OCI-LY1 (cell line): ENCODE results near the gene C2orf49.

Source experiments
- H2AFZ ChIP-seq: fragments of 200-600 bp; sonication (generic), shearing (Covaris generic); 2 replicates; pipeline ENCODE4 v1.6.0; 2014; ENCODE audit warnings: antibody characterized with exemption, mild to moderate bottlenecking, low read length
- H3F3A ChIP-seq: fragments of 200-600 bp; sonication (generic), shearing (Covaris generic); 2 replicates; pipeline ENCODE4 v1.6.0; 2014; ENCODE audit warnings: mild to moderate bottlenecking, antibody characterized with exemption, low read length, moderate library complexity; ENCODE audit not compliant: insufficient read depth
- H3K27ac ChIP-seq: fragments of 200-600 bp; sonication (generic); 2 replicates; pipeline ENCODE4 v1.5.1; 2014; ENCODE audit warnings: low read length, mixed run types, mild to moderate bottlenecking, low read depth; ENCODE audit not compliant: poor library complexity, severe bottlenecking
- H3K27me3 ChIP-seq: fragments of 200-600 bp; sonication (generic); 2 replicates; pipeline ENCODE4 v1.6.0; 2014; ENCODE audit warnings: antibody characterized with exemption, mild to moderate bottlenecking, low read length, moderate library complexity; ENCODE audit not compliant: insufficient read depth
- H3K36me3 ChIP-seq: fragments of 200-600 bp; sonication (generic); 2 replicates; pipeline ENCODE4 v1.6.1; 2014; ENCODE audit warnings: mild to moderate bottlenecking, antibody characterized with exemption, low read length, moderate library complexity, mixed read lengths; ENCODE audit not compliant: insufficient read depth
- H3K4me1 ChIP-seq: fragments of 200-600 bp; sonication (generic); 2 replicates; pipeline ENCODE4 v1.5.1; 2014; ENCODE audit warnings: mild to moderate bottlenecking, low read length, moderate library complexity; ENCODE audit not compliant: insufficient read depth, severe bottlenecking
- H3K4me2 ChIP-seq: fragments of 200-600 bp; sonication (generic), shearing (Covaris generic); 2 replicates; pipeline ENCODE4 v1.6.1; 2014; ENCODE audit warnings: low read length
- H3K4me3 ChIP-seq: fragments of 200-600 bp; sonication (generic); 2 replicates; pipeline ENCODE4 v1.5.1; 2014; ENCODE audit warnings: low read length, low read depth, mild to moderate bottlenecking, mixed read lengths; ENCODE audit not compliant: poor library complexity, severe bottlenecking
- H3K79me2 ChIP-seq: fragments of 200-600 bp; shearing (Covaris generic); 2 replicates; pipeline ENCODE4 v1.6.1; 2016; ENCODE audit warnings: mixed run types, low read length, mixed read lengths; ENCODE audit not compliant: insufficient read depth
- H3K9ac ChIP-seq: fragments of 200-600 bp; sonication (generic), shearing (Covaris generic); 2 replicates; pipeline ENCODE4 v1.6.1; 2014; ENCODE audit warnings: mild to moderate bottlenecking, low read length, mixed read lengths
- H3K9me2 ChIP-seq: fragments of 200-600 bp; sonication (generic), shearing (Covaris generic); 2 replicates; pipeline ENCODE4 v1.6.1; 2014; ENCODE audit warnings: low read depth, mild to moderate bottlenecking, low read length, mixed read lengths
- H3K9me3 ChIP-seq: fragments of 200-600 bp; shearing (Covaris generic); 2 replicates; pipeline ENCODE4 v1.6.1; 2014; ENCODE audit warnings: low read length, mixed read lengths
- H4K20me1 ChIP-seq: fragments of 200-600 bp; sonication (generic), shearing (Covaris generic); 2 replicates; pipeline ENCODE4 v1.6.0; 2016; ENCODE audit warnings: mild to moderate bottlenecking, low read length; ENCODE audit not compliant: insufficient read depth
- CTCF ChIP-seq: fragments of 200-600 bp; sonication (generic), shearing (Covaris generic); IDR thresholded peaks from 2 replicates; pipeline ENCODE4 v1.5.1; 2017; ENCODE audit warnings: mild to moderate bottlenecking, antibody characterized with exemption, low read length, moderate library complexity, mixed read lengths
- EZH2 ChIP-seq: fragments of 200-600 bp; sonication (generic), shearing (Covaris generic); IDR thresholded peaks from 2 replicates; pipeline ENCODE4 v1.8.0; 2017; ENCODE audit warnings: borderline replicate concordance, mixed run types, mild to moderate bottlenecking, antibody characterized with exemption, low read length, moderate library complexity, mixed read lengths

The C2orf49 gene

DNA sequence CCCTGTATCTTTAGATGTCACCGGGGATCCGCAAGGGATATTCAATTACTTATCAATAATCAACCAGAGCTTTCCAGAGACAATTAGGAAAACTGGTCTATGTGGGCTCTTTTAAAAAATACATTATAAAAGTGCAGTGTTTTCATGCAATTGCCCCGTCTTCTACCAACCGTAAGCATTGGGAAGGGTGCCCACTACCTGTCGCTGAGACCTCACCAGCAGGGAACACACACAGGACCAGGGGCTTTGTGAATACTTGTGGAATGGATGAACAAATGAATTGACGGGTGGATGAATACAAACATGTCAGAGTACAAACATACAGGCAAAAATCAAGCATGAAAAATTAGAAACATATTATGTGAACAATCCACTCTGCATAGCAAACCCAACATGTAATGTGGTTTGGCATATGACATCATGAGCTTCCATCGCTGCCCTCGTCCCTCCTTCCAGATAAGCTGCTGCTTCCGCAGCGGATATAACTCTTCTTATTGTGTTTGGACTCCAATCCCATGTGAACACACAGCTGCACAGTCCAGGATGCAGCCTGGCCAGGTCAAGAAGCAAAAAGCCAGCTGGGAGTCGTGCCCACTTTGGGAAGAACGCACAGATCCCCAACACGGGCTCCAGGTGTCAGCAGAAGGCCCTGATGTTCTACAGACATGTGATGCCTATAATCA, 56.2 kb downstream of the C2orf49 start:
- Histone ChIP-seq H3K4me2 (no peak overlapping the region), H4K20me1 (no peaks in the 10 kb centered on the region), H3K79me2 (no peaks in the 10 kb centered on the region), H3F3A (no peaks in the 10 kb centered on the region), H3K27me3 (0 out of 2 replicates have a peak, but pooled peaks cover 5% of the 10 kb centered on the region), H3K9me3 (no peaks in the 10 kb centered on the region), H3K9me2 (no peaks in the 10 kb centered on the region), H3K9ac (no peak overlapping the region), H3K36me3 (no peaks in the 10 kb centered on the region), H3K4me1 (no peaks in the 10 kb centered on the region), H3K4me3 (no peak overlapping the region), H2AFZ (no peak overlapping the region), H3K27ac (no peak overlapping the region)
- TF ChIP-seq CTCF (no peak), EZH2 (no peak)

GRCh38 chr2:105394951-105395611, 57.7 kb downstream of the C2orf49 start:
- H3K4me3 ChIP-seq: no peak overlapping the region
- H3K36me3 ChIP-seq: no peaks in the 10 kb centered on the region
- TF ChIP-seq CTCF (no peak), EZH2 (no peak)
- H3K79me2 ChIP-seq: no peaks in the 10 kb centered on the region
- H4K20me1 ChIP-seq: no peaks in the 10 kb centered on the region
- no peak overlapping the region for H3K9ac ChIP-seq
- H3K9me2 ChIP-seq: no peaks in the 10 kb centered on the region
- H3F3A ChIP-seq: no peaks in the 10 kb centered on the region
- H2AFZ ChIP-seq: no peak overlapping the region
- H3K27ac ChIP-seq: no peak overlapping the region
- no peaks in the 10 kb centered on the region for H3K9me3 ChIP-seq
- H3K4me2 ChIP-seq: no peak overlapping the region
- peaks cover 5% of the 10 kb centered on the region; the same call in 1 of the 2 replicates for H3K27me3 ChIP-seq
- H3K4me1 ChIP-seq: no peaks in the 10 kb centered on the region

GRCh38 chr2:105395691-105396090, 58.4 kb downstream of the C2orf49 start:
- H3K9me3 ChIP-seq: no peaks in the 10 kb centered on the region
- H3K27me3 ChIP-seq: peaks cover 5% of the 10 kb centered on the region; the same call in 1 of the 2 replicates
- no peak overlapping the region for H2AFZ ChIP-seq
- no peaks in the 10 kb centered on the region for H3F3A ChIP-seq
- H3K4me3 ChIP-seq: no peak overlapping the region
- no peak overlapping the region for H3K27ac ChIP-seq
- TF ChIP-seq CTCF: no peak
- no peaks in the 10 kb centered on the region for H3K36me3 ChIP-seq
- H3K79me2 ChIP-seq: no peaks in the 10 kb centered on the region
- no peaks in the 10 kb centered on the region for H3K9me2 ChIP-seq
- H3K9ac ChIP-seq: no peak overlapping the region
- no peaks in the 10 kb centered on the region for H4K20me1 ChIP-seq
- no peak overlapping the region for H3K4me2 ChIP-seq
- no peaks in the 10 kb centered on the region for H3K4me1 ChIP-seq
